SH-SY5Y (cell line): Measurements from ENCODE around the gene MUC6.

ENCODE experiments used
- GATA2 ChIP-seq: IDR thresholded peaks from 2 replicates; pipeline ENCODE4 v1.6.1; 2011; ENCODE audit warnings: mild to moderate bottlenecking, low read depth, low read length
- GATA3 ChIP-seq: IDR thresholded peaks from 2 replicates; pipeline ENCODE4 v1.6.1; 2011; ENCODE audit warnings: low read depth, mild to moderate bottlenecking, low read length, moderate library complexity

GRCh38 chr11:1027483-1028290 lies 8.8 kb downstream of the MUC6 start:
- TF ChIP-seq GATA3 (no peak), GATA2 (no peak)
